PFSK-1 (cell line): ENCODE data around the gene TRPM5.

Experiments used
- FOXP2 ChIP-seq: optimal IDR thresholded peaks from 2 replicates; pipeline ENCODE3; 2011; ENCODE audit warnings: borderline replicate concordance, control low read depth, inconsistent platforms; ENCODE audit not compliant: insufficient read depth; ENCODE audit errors: extremely low read length, extremely low read depth
- POLR2AphosphoS5 ChIP-seq: IDR thresholded peaks from 2 replicates; pipeline ENCODE4 v1.6.1; 2012; ENCODE audit warnings: low read depth, mild to moderate bottlenecking, control low read depth, low read length, moderate library complexity
- REST ChIP-seq, 2 experiments: IDR thresholded peaks; 2 replicates each; pipeline versions ENCODE4 v1.6.1 to v1.8.0; 2011 to 2012; ENCODE audit warnings: low read depth in 2 of 2, low read length in 2 of 2, control low read depth in 1 of 2, inconsistent platforms in 1 of 2, mild to moderate bottlenecking in 1 of 2, moderate library complexity in 1 of 2; ENCODE audit not compliant: insufficient read depth in 1 of 2
- SIN3A ChIP-seq: IDR thresholded peaks from 2 replicates; pipeline ENCODE4 v1.6.1; 2012; ENCODE audit warnings: mild to moderate bottlenecking, low read length, moderate library complexity, borderline replicate concordance; ENCODE audit not compliant: insufficient read depth
- TAF1 ChIP-seq: IDR thresholded peaks from 2 replicates; pipeline ENCODE4 v1.6.1; 2012; ENCODE audit warnings: low read length, control low read depth, borderline replicate concordance; ENCODE audit not compliant: insufficient read depth

- no peak for TF ChIP-seq REST (IDR thresholded peaks at IDR 0.05; ENCODE audit: insufficient read depth in 1 of 2, low read depth in 2 of 2, low read length in 2 of 2)
- TF ChIP-seq POLR2AphosphoS5 = no peak
- no peak for TF ChIP-seq TAF1
- no peak for TF ChIP-seq SIN3A
- TF ChIP-seq FOXP2 = no peak
These were observed 43.7 kb upstream of the TRPM5 start for GRCh38 chr11:2488004-2488403.
